Stimulated activated CD4-positive, alpha-beta T cell treated with anti-CD3 and anti-CD28 coated beads, Interleukin-1b, Interleukin-23, amount 100 ng/mL, for 48 hours (primary cell): ENCODE measurements around the gene MEP1A.

Experiments
- DNase-seq: peaks from one replicate; pipeline ENCODE4 v3.0.0-alpha.2; 2020

The MEP1A gene

GRCh38 chr6:46776070-46776712 lies 17.0 kb upstream of the MEP1A start:
- no peak for DNase-seq

GRCh38 chr6:46777476-46778346 lies 15.5 kb upstream of the MEP1A start:
- no peak for DNase-seq

GRCh38 chr6:46781478-46782378 lies 11.5 kb upstream of the MEP1A start:
- peak; percentile 21 for DNase-seq

GRCh38 chr6:46784535-46784934 lies 8.7 kb upstream of the MEP1A start:
- no peak for DNase-seq

GRCh38 chr6:46787871-46788540 lies 5.2 kb upstream of the MEP1A start:
- no peak for DNase-seq

- no peak for DNase-seq
Measured at GRCh38 chr6:46788791-46789190, 4.4 kb upstream of the MEP1A start.

- no peak for DNase-seq
Measured at GRCh38 chr6:46789434-46790354, 3.5 kb upstream of the MEP1A start.

- DNase-seq: no peak
Measured at GRCh38 chr6:46790355-46790874, 2.8 kb upstream of the MEP1A start.

GRCh38 chr6:46792635-46793034 lies 554 bp upstream of the MEP1A start:
- DNase-seq: no peak

- no peak for DNase-seq
Measured at GRCh38 chr6:46794068-46794467, 879 bp downstream of the MEP1A start.

GRCh38 chr6:46795816-46796215 lies 2.6 kb downstream of the MEP1A start:
- no peak for DNase-seq

GRCh38 chr6:46796848-46797580 lies 3.8 kb downstream of the MEP1A start:
- no peak for DNase-seq

GRCh38 chr6:46799657-46800056 lies 6.5 kb downstream of the MEP1A start:
- DNase-seq: no peak

GRCh38 chr6:46808806-46809205 lies 15.6 kb downstream of the MEP1A start:
- no peak for DNase-seq

GRCh38 chr6:46815130-46815529 lies 21.9 kb downstream of the MEP1A start:
- DNase-seq: no peak

- DNase-seq: no peak
Measured at GRCh38 chr6:46816626-46817025, 23.4 kb downstream of the MEP1A start.

- DNase-seq: no peak
Measured at GRCh38 chr6:46819561-46819960, 26.4 kb downstream of the MEP1A start.

- DNase-seq: no peak
Measured at GRCh38 chr6:46821458-46821881, 28.3 kb downstream of the MEP1A start.

GRCh38 chr6:46828939-46829338 lies 35.8 kb downstream of the MEP1A start:
- no peak for DNase-seq

- DNase-seq: no peak
Measured at GRCh38 chr6:46832816-46833215, 39.6 kb downstream of the MEP1A start.
